Posterior vena cava (tissue), 2 donors: ENCODE results near the gene RFPL1. TPM values are rescaled to one million over a fixed set of nuclear protein-coding genes. Genes with fewer than 3 reads are reported as not detected.
A peak's percentile ranks its signal among the peaks of the same experiment; 100 is the strongest.

Experiments
- DNase-seq: peaks from one replicate; pipeline ENCODE4 v3.0.0-alpha.2; 2020; ENCODE audit warnings: low spot score
- intact Hi-C, 2 donors: fragments of 100-400 bp; cut with DNase I; formaldehyde crosslinking; loops; one replicate each; pipeline versions ENCODE4 v1.14.1 to v1.14.2; 2022 to 2023
- total RNA-seq, 2 donors: library from RNA; stranded (reverse); fragmentation: NEBNext Ultra II Directional; extraction: Animal tissue kit (Norgen Biotek cat#: 25700); gene quantifications; one replicate each; pipeline ENCODE4 v1.2.1, GENCODE V29; 2021
- donor health status: DM: yes; HTN: yes; CAD: no.
- donor health status: DM: yes; HTN: yes; CAD: no.

RFPL1 gene
- total RNA-seq, 2 donors from 2014 or later = not detected

DNA sequence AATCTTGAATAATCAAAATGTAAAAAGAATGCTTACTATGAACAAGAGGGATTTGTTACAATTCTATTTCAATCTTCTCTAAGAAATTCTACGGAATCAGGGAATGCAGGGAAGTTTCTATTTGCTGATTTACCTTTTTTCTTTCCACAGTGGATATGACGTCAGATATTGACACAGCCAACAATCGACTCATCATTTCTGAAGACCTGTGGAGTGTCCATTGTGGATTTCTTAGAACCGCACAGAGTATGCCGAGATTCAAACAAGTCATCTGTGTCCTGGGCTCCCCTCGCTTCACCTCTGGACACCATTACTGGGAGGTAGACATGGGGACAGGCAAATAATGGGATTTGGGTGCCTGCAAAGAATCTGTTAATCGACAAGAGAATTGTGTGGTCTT is 4.1 kb upstream of the RFPL1 start:
- intact Hi-C loops = loop anchor here in 1 of 2 donors (5.0 kb wide), 1 partner anchor 1868 kb away; no protein-coding TSS in a partner anchor
- DNase-seq = no peak

DNA sequence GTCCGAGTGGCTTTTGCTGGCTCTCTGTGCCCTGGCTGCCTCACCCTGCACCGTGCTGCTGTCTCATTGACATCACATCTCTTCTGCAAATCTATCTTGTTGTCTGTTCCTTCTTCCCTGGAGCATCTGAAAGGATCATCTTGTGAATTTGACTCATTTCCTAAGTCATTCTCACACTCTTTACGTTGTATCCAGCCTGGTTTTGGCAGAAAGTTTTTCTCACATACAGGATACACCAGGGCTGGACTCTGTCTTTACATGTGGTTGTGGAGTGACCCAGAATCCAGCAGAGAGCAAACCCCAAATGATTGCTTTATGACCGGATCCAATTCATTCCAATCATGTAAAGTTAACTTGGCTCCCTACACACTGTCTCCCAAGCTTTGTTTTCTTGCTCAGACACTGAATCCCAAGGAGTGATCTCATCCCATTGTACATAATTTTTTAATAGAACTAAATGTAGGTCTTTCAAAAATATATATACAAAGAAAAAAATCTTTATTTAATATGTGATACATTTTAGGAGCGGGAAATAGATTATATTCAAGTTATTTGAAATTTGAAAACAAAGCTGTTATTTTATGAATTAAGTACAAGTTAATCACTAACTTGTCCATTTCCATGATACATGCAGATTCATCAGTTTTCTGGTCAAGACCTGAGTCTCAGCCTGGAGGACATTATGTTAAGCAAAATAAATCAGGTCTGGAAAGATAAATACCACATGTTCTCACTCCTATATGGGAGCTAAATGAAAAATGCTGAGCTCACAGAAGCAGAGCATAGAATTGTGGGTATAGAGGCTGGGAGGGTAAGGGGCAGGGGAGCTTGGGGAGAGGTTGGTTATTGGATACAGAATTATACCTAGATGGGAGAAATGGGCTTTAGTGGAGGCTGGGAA is 2.9 kb upstream of the RFPL1 start:
- intact Hi-C loops = no loop called here

DNA sequence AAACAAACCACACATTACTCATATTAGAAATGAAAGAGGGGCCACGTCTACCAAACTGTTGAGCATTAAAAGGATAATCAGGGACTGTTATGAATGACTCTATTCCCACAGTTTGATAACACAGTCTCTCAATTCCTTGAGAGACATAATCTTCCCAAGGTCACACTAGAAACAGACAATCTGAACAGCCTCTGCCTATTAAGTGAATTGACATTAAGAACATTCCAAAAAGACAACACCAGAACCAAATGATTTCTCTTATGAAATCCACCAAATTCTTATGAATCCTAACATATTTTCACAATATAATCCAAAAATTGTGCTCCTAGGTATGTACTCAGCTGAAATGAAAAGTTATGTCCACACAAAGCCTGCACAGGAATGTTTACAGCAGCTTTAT is 4.6 kb downstream of the RFPL1 start:
- intact Hi-C loops = no loop called here
- no peak for DNase-seq

More for the DNA sequence above, 2.9 kb upstream of the RFPL1 start:
- no peak for DNase-seq

DNA sequence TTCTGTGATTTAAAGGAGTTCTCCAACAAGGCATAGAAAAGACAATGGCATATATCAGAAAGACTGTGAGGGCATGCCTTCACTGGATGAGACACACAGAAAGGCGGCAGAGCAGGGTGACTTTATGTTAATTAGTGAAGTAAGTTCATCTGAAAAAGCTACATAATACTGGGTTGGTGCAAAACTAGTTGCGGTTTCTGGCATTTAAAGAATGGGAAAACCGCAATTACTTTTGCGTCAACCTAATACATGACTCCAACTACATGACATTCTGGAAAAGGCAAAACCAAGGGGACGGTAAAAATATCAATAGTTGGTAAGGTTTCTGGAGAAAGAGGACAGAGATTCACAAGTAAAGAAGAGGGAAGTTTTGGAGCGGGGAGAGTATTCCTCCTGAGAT is 5.1 kb downstream of the RFPL1 start:
- DNase-seq = no peak
- intact Hi-C loops = no loop called here

DNA sequence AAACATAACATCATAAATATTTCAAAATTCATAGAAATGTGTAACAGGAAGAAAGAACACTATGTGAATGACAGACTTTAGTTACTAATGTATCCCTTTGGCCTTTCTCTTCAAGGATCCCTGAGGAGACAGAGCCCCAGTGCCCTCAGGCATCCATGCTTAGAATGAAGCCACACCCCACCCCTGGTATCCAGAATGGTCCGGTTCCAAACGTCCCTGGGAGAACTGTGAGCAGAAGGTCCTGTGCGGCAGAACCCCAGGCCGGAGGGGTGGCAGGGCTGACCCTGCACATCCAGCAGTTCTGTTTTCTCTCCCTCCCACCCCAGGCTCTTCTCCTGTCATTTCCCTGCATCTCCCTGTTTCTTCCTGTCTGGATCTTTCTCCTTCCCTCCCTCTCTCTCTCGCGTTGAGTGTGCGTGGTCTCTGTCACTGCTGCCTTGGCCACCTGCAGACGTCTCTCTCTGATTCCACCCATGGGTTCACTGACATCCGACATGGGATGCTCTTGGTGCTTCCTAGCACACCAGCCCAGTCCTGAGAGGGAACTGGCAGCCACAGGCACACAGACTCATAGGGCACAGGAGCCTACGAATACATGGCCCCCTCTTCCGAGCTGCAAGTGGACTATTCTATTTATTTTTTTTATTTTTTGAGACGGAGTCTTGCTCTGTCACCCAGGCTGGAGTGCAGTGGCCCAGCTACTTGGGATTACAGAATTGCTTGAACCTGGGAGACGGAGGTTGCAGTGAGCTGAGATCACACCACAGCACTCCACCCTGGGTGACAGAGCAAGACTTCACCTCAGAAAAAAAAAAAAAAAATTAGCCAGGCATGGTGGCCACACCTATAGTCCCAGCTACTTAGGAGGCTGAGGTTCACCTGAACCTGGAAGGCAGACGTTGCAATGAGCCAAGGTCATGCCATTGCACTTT is 5.7 kb downstream of the RFPL1 start:
- no peak for DNase-seq
- intact Hi-C loops = no loop called here

DNA sequence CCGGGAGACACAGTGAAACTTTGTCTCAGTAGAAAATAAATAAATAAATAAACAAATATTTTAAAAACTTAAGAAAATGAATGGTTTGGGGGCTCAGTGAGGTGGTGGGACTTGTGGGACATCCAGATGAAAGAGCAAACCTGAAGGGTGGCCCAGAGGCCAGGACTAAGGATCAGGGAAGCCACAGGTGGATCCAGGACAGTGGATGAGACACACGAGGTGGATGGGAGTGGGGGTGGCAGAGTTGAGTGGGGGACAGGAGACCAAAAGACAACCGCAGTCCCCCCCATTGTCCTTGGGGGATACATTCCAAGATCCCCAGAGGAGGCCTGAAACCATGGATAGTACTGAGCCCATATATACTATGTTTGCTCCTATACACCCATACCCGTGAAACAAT is 7.1 kb downstream of the RFPL1 start:
- no peak for DNase-seq
- intact Hi-C loops = no loop called here

DNA sequence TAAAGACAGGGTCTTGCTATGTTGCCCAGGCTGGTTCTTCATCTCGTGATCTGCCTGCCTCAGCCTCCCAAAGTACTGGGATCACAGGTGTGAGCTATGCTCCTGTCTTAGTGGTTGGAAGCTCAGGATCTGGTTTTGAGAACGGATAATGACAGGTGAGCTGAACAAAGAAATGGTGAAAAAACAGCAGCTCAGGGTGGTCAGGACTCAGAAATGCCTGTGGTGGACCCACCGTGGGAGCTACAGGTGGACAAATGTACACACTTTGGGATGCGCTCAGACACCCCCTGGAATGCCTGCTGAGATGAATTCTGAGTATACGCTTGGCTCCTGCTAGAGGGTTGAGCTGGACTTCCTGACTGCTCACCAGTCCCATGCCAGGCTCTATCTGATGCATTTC is 9.5 kb downstream of the RFPL1 start:
- intact Hi-C loops = no loop called here
- DNase-seq = no peak

DNA sequence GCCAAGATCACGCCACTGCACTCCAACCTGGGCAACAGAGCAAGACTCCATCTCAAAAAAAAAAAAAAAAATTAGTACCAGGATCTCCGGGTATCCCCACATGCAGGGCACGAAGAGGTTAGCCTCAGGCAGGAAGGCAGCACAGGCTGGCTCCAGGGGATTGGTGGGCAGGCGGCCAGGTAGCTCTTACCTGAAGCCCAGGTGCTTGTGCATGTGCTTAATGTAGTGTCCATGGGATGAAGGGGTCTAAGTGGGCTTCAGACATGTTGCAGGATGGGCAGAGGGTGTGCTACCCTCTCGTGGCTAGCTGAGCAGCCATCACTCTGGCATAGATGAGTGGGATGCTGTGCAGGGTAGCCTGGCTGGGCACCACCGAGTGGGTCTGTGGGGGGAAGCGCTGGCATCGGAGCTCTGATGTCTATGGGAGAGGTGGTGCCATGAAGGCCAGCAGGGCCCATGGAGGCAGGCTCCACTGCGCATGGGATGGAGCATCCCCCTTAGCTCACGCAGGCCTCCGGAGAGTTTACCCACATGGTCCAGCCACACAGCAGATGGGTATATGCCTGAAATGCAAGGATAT is 11.0 kb downstream of the RFPL1 start:
- DNase-seq = no peak
- intact Hi-C loops = no loop called here

DNA sequence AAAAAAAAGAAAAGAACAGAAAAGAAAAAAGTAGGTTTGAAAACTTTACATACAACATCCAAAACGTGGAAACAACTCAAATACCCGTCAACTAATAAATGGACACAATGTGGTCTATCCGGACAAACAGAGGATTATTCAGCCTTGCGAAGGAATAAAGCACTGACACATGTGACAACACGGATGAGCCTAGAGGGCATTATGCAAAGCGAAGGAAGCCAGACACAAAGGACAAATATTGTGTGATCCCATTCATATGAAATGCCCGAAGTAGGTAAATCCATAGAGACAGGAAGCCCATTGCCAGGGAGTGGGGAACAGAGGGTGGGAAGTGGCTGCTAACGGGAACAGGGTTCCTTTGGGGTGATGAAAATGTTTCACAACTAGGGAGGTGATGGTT is 11.8 kb downstream of the RFPL1 start:
- intact Hi-C loops = no loop called here
- DNase-seq = no peak

DNA sequence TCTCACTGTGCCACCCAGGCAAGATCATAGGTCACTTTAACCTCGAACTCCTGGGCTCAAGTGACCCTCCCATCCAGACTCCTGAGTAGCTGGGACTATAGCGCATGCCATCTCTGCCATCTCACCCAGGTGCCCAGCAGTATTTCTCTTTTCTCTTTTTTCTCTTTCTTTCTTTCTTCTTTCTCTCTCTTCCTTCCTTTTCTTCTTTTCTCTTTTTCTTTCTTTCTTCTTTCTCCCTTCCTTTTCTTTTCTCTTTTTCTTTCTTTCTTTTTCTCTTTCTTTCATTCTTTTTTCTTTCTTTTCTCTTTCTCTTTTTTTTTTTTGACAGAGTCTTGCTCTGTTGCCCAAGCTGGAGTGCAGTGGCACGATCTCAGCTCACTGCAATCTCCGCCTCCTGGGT is 13.5 kb downstream of the RFPL1 start:
- no peak for DNase-seq
- intact Hi-C loops = no loop called here

DNA sequence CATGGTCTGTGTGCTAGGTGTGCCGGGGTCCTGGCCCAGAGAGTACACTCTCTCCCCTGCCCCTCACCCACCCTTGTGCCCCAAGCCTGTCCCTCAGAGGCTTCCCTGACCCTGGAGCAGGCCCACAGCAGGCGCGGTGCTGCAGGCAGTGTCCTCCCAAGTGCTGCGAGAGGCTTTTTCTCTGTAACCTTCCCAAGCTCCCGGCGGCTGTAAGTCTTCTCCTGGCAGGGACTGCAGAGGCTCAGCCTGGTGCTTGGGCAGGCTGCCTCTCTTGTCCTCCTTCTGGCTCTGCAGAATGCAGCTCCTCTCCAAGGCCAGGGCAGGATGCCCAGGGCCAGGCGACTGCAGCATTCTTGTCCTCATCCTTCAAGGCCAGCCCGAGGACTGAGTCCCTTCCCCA is 15.9 kb downstream of the RFPL1 start:
- no peak for DNase-seq

DNA sequence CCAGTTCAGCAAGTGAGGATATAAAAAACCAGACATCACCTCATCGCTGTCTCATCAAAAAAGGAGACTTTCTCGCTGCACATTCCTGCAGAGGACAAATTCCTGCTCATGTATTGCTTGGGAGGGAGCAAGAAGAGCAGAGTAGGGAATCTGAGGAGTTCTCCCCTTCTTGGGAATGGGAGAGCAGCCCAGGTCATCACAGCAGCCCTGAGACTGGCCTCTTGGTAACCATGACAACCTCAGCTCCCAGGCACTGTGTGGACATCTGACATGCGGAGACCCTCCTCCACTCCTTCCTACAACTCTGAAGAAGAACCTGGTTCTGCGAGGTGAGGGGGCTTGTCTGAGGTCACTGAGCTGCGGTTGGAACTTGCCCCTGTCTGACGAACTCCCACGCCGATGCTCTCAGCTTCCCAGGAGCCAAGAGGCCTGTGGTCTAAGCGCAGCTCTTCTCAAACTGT is 17.9 kb downstream of the RFPL1 start:
- intact Hi-C loops = no loop called here
- peak; percentile 50 for DNase-seq

More for the DNA sequence above, 15.9 kb downstream of the RFPL1 start:
- intact Hi-C loops = no loop called here

DNA sequence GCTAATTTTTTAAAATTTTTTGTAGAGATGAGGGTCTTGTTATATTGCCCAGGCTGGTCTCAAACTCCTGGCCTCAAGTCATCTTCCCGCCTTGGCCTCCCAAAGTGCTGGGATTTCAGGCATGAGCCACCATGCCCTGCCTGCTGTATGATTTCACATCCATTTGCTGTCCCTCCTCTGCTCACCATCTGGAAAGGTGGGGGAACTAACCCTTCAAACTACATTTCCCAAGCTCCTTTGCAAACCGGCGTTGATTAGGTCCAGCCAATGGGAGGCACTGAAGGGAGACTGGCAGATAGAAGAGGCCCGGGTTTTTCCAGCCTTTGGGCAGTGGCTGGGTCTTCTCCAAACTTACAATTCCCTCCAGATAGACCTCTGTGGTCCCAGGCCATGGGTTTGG is 19.3 kb downstream of the RFPL1 start:
- peak; percentile 34 for DNase-seq
- intact Hi-C loops = no loop called here

DNA sequence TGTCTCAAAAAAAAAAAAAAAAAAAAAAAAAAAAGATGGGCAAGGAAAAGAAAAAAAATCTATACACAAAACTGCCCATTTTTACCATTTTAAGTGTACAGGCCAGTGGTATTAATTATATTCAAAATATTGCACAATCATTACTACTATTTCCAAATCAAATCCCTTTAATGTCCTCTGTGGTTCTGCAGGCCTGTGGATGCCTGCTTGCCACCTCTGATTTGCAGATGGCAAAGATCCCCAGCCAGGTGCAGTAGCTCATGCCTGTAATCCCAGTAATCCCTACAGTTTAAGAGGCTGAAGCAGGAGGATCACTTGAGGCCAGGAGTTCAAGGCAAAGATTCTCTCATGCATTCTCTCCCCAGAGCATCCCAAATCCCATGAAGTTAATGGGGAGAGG is 20.2 kb downstream of the RFPL1 start:
- no peak for DNase-seq
- intact Hi-C loops = no loop called here

DNA sequence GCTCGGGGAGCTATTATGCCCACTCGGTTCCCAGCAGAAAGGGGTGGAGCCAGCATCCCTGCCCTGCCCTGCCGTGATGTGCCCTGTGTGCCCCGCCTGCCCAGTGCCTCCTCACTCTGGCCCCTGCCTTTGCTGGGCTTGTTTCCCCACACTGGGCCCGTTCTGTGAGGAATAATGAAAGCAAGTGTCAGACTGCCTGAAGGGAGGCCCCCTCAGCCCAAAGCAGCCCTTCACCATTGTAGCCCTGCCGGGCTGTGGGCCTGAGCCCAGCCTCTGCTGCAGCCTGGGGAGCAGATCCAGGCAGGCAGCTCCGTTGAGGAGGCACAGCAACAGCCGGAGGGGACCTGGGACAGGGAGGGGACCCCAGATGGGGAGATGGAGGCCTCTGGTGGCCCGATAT is 21.4 kb downstream of the RFPL1 start:
- intact Hi-C loops = no loop called here
- DNase-seq = peak; percentile 68

DNA sequence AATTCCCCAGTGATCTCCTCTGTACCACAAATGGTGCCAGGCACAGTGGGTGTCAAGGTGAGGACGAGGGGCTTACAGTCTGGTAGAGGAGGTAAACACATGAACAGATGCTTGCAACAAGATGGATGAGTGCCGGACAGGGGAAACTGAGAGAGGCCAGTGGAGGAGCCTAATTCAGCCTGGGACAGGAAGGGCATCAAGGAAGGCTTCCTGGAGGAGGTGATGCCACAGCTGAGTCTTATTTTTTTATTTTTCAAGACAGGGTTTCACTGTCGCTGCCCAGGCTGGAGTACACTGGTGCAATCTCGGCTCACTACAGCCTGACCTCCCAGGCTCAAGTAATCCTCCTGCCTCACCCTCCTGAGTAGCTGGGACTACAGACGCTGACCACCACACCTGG is 22.9 kb downstream of the RFPL1 start:
- intact Hi-C loops = no loop called here
- no peak for DNase-seq

DNA sequence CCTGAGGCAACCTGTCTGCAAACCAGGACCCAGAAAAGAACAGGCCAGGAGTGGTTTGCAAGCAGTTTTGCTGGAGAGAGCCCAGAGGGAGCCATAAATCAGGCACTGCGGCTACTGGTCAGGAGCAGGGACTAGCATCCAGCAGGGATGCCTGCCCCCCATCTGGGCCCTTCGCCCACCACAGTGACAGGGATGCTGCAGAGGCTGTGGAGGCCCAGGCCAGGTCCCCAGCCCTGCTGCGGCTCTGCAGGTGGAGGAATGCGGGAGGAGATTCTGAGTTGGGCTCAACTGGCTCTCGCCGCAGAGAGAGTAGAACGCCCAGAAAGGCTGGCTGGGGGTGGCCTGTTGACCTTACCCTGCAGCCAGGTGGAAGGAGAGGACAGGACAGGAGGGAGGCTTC is 25.2 kb downstream of the RFPL1 start:
- DNase-seq = no peak
- intact Hi-C loops = no loop called here

DNA sequence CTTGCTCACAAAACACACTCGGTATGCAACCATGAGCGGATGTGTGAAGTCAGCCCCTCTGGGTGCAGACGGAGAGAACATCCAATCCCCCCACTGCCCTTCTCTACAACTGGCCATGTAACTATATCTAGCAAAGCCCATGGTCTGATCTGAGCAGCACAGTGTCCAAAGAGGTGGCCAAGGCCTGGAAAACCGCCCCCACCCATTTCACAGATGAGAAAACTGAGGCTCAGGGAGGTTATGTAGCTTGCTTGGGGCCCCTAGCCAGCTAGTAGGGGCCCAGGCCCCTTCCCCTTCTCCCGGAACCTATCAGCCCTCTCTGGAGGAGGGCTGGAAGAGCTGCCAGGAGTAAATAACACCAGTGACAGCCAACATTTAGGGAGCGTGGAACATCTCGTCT is 26.2 kb downstream of the RFPL1 start:
- intact Hi-C loops = no loop called here
- DNase-seq = no peak

DNA sequence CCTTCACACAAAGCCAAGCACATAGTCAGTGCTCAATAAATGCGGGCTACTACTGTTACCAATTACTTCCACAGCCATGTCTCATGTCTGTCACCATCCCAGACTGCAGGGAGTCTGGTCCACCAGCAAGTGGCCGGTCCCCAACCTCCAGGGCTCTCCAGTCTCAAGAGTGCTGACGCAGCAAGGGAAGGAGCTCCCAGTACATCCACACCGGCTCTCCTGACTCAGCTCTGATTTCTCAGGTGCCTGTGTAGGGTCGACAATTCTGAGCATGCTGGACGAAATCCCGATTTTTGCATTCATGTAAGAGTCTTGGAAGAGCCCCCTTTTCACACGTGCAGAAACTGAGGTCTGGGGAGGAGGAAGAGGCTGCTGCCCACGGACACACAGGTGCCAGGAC is 31.4 kb downstream of the RFPL1 start:
- intact Hi-C loops = loop anchor here in 1 of 2 donors (5.0 kb wide), 1 partner anchor 708 kb away; no protein-coding TSS in a partner anchor
- no peak for DNase-seq
